ENCODE results near the gene KLHL15. TPM values are rescaled to one million over a fixed set of nuclear protein-coding genes. Genes with fewer than 3 reads are reported as not detected.

The KLHL15 gene
- total RNA-seq, 1 experiment from 2014 or later, result 7.2 TPM

GRCh38 chrX:24037729-24038128 lies 10.7 kb upstream of the KLHL15 start (continued):
- TF ChIP-seq ZSCAN18 (CRISPR knock-in tag; IDR thresholded peaks at IDR 0.05), result no peak

DNA sequence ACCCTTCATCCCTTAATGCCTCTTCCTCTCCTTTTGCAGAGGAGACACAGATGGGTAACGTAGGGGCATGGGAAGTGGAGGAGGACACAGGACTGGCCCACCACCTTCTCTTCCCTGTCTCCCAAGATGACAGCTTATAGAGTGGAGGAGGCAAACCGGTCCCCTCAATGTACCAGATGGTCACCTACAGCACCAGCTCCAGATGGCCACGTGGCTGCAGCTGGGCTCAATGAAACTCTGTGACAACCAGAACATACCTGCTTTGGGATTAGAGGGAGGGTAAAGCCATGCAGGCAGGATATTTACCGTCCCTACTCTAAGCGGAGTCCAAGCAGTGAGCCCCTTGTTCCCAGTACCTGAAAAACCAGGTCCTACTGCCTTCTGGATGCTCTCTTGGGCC lies 7.5 kb upstream of the KLHL15 start:
- POLR2A ChIA-PET, result no interaction called here
- Mint-ChIP-seq H3K36me3 (no peaks in the 10 kb centered on the region), H3K27me3 (ENCODE audit: low read depth) (peaks cover 23% of the 10 kb centered on the region), H3K27ac (no peak overlapping the region), H3K4me1 (no peaks in the 10 kb centered on the region), H3K4me3 (no peak overlapping the region), H3K9me3 (no peaks in the 10 kb centered on the region)
- no peak for TF ChIP-seq ATF6 (CRISPR knock-in tag; IDR thresholded peaks at IDR 0.05)
- no peak for TF ChIP-seq ZNF317 (CRISPR knock-in tag; IDR thresholded peaks at IDR 0.05; ENCODE audit: borderline replicate concordance, low read depth)
- TF ChIP-seq ZNF671 (CRISPR knock-in tag; IDR thresholded peaks at IDR 0.05), result no peak
- no peak for TF ChIP-seq ERG (CRISPR knock-in tag; IDR thresholded peaks at IDR 0.05)
- TF ChIP-seq CREM (CRISPR knock-in tag; IDR thresholded peaks at IDR 0.05), result no peak
- TF ChIP-seq, protein P1, sequence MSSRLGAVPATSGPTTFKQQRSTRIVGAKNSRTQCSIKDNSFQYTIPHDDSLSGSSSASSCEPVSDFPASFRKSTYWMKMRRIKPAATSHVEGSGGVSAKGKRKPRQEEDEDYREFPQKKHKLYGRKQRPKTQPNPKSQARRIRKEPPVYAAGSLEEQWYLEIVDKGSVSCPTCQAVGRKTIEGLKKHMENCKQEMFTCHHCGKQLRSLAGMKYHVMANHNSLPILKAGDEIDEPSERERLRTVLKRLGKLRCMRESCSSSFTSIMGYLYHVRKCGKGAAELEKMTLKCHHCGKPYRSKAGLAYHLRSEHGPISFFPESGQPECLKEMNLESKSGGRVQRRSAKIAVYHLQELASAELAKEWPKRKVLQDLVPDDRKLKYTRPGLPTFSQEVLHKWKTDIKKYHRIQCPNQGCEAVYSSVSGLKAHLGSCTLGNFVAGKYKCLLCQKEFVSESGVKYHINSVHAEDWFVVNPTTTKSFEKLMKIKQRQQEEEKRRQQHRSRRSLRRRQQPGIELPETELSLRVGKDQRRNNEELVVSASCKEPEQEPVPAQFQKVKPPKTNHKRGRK (CRISPR knock-in tag; IDR thresholded peaks at IDR 0.05; ENCODE audit: borderline replicate concordance), result no peak
- TF ChIP-seq AFF4 (CRISPR knock-in tag; IDR thresholded peaks at IDR 0.05; ENCODE audit: borderline replicate concordance), result no peak
- TF ChIP-seq EMX1 (CRISPR knock-in tag; IDR thresholded peaks at IDR 0.05), result no peak
- TF ChIP-seq, protein P2, sequence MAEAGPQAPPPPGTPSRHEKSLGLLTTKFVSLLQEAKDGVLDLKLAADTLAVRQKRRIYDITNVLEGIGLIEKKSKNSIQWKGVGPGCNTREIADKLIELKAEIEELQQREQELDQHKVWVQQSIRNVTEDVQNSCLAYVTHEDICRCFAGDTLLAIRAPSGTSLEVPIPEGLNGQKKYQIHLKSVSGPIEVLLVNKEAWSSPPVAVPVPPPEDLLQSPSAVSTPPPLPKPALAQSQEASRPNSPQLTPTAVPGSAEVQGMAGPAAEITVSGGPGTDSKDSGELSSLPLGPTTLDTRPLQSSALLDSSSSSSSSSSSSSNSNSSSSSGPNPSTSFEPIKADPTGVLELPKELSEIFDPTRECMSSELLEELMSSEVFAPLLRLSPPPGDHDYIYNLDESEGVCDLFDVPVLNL (CRISPR knock-in tag; IDR thresholded peaks at IDR 0.05; ENCODE audit: borderline replicate concordance, low read depth), result no peak
- no peak for TF ChIP-seq KAT7 (CRISPR knock-in tag; IDR thresholded peaks at IDR 0.05; ENCODE audit: borderline replicate concordance)
- no peak for TF ChIP-seq USF2 (CRISPR knock-in tag; IDR thresholded peaks at IDR 0.05)
- TF ChIP-seq CTCF (IDR thresholded peaks at IDR 0.05), result no peak
- TF ChIP-seq ATF1 (CRISPR knock-in tag; IDR thresholded peaks at IDR 0.05), result no peak
- CTCF ChIA-PET, result no interaction called here
- DNase-seq (ENCODE audit: low spot score), result no peak
- ATAC-seq, result no peak

Measured in WTC11 (cell line).